Measurements from ENCODE around the gene AXIN2. TPM values are rescaled to one million over a fixed set of nuclear protein-coding genes. Genes with fewer than 3 reads are reported as not detected.

The AXIN2 gene
- total RNA-seq, 1 experiment from 2014 or later = 168 TPM

DNA sequence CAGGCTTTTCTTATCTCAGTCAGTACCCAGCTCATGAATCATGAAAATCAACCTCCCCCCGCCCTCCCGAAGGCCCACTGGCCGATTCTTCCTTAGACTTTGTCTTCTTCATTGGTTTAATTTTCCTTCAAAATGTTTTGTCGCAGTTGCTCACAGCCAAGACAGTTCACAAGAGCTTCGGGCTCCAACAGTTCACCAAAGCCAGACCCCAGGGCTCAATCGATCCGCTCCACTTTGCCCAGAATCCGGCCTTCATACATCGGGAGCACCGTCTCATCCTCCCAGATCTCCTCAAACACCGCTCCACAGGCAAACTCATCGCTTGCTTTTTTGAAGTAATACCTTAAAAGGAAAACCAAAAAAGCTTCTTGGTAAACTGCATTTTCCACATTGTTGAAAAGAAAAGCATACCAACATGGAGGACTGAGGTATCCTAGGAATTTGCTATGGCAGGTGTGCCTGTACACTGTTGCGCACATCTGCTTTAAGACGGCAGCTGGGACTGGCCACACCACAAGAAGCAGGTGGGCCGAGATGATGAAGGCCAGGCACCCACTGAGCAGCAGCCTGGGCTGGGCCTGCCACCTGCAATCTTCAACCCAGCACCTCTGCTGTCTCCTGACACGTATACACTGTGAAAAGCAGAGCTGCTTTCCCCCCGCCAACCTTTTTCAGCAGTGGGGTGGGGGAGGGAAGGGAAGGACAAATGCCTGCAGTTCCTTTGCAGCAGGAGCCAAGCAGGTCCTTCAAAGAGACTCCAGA, 31.5 kb downstream of the AXIN2 start:
- no peaks in the 10 kb centered on the region for H3K27me3 ChIP-seq (replicated peaks; ENCODE audit: control insufficient read depth, insufficient read depth, low read length)
- H3K9me3 Mint-ChIP-seq (ENCODE audit: unreplicated experiment) = no peaks in the 10 kb centered on the region
- peaks cover 98% of the 10 kb centered on the region for H3K36me3 Mint-ChIP-seq (ENCODE audit: insufficient read depth, unreplicated experiment)
- no peaks in the 10 kb centered on the region for H3K9me3 ChIP-seq
- H3K4me1 ChIP-seq = peaks cover 69% of the 10 kb centered on the region
- TF ChIP-seq, protein P1, sequence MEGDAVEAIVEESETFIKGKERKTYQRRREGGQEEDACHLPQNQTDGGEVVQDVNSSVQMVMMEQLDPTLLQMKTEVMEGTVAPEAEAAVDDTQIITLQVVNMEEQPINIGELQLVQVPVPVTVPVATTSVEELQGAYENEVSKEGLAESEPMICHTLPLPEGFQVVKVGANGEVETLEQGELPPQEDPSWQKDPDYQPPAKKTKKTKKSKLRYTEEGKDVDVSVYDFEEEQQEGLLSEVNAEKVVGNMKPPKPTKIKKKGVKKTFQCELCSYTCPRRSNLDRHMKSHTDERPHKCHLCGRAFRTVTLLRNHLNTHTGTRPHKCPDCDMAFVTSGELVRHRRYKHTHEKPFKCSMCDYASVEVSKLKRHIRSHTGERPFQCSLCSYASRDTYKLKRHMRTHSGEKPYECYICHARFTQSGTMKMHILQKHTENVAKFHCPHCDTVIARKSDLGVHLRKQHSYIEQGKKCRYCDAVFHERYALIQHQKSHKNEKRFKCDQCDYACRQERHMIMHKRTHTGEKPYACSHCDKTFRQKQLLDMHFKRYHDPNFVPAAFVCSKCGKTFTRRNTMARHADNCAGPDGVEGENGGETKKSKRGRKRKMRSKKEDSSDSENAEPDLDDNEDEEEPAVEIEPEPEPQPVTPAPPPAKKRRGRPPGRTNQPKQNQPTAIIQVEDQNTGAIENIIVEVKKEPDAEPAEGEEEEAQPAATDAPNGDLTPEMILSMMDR (IDR thresholded peaks at IDR 0.05; ENCODE audit: insufficient read depth in 1 of 2, low read depth in 1 of 2, low read length in 1 of 2, severe bottlenecking in 1 of 2, unreplicated experiment in 1 of 2) = no peak
- H3K27me3 Mint-ChIP-seq (ENCODE audit: insufficient read depth, unreplicated experiment) = no peaks in the 10 kb centered on the region
- H3K27ac Mint-ChIP-seq (ENCODE audit: unreplicated experiment) = peak overlapping the region; percentile 88
- intact Hi-C loops (cut with micrococcal nuclease; ENCODE audit: unreplicated experiment) = no loop called here
- H3K4me1 Mint-ChIP-seq (ENCODE audit: low read depth, unreplicated experiment) = peaks cover 51% of the 10 kb centered on the region
- no peak overlapping the region for H3K4me3 ChIP-seq (ENCODE audit: low read depth, low read length)
- ChIA-PET CTCF (interaction anchor here (0.5 kb wide), 1 partner anchor 753 kb away, joined by 4 read pairs; no protein-coding TSS in a partner anchor), POLR2A (interaction anchor here (1.0 kb wide), 1 partner anchor 9 kb away, joined by 5 read pairs; no protein-coding TSS in a partner anchor)
- peak; percentile 45 to 77 for DNase-seq
- H3K36me3 ChIP-seq (ENCODE audit: control insufficient read depth, insufficient read depth, low read length) = peaks cover 2% of the 10 kb centered on the region; the same call in 1 of the 2 replicates
- BruUV-seq (replicated peaks) = no TSS peak
- H3K4me3 Mint-ChIP-seq (ENCODE audit: unreplicated experiment) = peak overlapping the region; percentile 46

DNA sequence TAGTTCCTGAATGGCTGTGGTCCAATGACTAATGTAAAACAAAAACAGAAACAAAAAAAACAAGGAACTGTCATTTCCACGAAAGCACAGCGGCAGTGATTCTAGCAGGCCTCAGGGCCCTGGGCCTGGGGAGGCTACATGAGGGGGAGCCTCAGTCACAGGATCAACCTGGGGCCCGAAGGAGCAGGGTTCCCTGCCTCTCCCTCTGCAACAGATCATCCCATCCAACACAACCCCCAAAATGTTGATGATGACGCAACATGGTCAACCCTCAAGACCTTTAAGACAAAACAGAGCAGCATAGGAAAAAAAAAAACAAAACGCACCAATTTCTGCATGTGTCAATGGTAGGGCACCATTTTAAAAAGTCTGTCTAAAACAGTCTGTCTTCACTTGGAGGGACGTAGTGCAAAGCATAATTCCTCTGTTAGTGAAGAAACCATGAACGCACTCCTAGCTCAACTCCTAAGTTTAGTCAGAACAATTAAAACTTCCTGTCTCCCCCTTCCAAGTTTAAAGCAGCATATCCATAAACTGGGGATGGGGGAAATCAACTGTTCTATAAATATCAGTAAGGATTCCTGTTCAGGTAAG, 32.3 kb downstream of the AXIN2 start:
- Histone ChIP-seq H3K27me3 (replicated peaks; ENCODE audit: control insufficient read depth, insufficient read depth, low read length) (no peaks in the 10 kb centered on the region), H3K36me3 (ENCODE audit: control insufficient read depth, insufficient read depth, low read length) (peaks cover 2% of the 10 kb centered on the region; the same call in 1 of the 2 replicates), H3K9me3 (no peaks in the 10 kb centered on the region), H3K4me3 (ENCODE audit: low read depth, low read length) (no peak overlapping the region), H3K4me1 (peaks cover 69% of the 10 kb centered on the region)
- BruUV-seq (replicated peaks) = TSS peak; percentile 33
- ChIA-PET POLR2A (interaction anchor here (0.6 to 1.0 kb wide), 2 partner anchors 9 to 227 kb away, joined by 4 to 5 read pairs; no protein-coding TSS in a partner anchor), CTCF (interaction anchor here (0.5 kb wide), 1 partner anchor 752 kb away, joined by 4 read pairs; no protein-coding TSS in a partner anchor)
- no peak overlapping the region for H3K4me3 Mint-ChIP-seq (ENCODE audit: unreplicated experiment)
- no peak for DNase-seq
- peaks cover 57% of the 10 kb centered on the region for H3K4me1 Mint-ChIP-seq (ENCODE audit: low read depth, unreplicated experiment)
- TF ChIP-seq, protein P1 (IDR thresholded peaks at IDR 0.05; ENCODE audit: insufficient read depth in 1 of 2, low read depth in 1 of 2, low read length in 1 of 2, severe bottlenecking in 1 of 2, unreplicated experiment in 1 of 2) = no peak
- H3K27ac Mint-ChIP-seq (ENCODE audit: unreplicated experiment) = peak overlapping the region; percentile 88
- peaks cover 95% of the 10 kb centered on the region for H3K36me3 Mint-ChIP-seq (ENCODE audit: insufficient read depth, unreplicated experiment)
- no peaks in the 10 kb centered on the region for H3K9me3 Mint-ChIP-seq (ENCODE audit: unreplicated experiment)
- H3K27me3 Mint-ChIP-seq (ENCODE audit: insufficient read depth, unreplicated experiment) = no peaks in the 10 kb centered on the region
- intact Hi-C loops (cut with micrococcal nuclease; ENCODE audit: unreplicated experiment) = no loop called here

DNA sequence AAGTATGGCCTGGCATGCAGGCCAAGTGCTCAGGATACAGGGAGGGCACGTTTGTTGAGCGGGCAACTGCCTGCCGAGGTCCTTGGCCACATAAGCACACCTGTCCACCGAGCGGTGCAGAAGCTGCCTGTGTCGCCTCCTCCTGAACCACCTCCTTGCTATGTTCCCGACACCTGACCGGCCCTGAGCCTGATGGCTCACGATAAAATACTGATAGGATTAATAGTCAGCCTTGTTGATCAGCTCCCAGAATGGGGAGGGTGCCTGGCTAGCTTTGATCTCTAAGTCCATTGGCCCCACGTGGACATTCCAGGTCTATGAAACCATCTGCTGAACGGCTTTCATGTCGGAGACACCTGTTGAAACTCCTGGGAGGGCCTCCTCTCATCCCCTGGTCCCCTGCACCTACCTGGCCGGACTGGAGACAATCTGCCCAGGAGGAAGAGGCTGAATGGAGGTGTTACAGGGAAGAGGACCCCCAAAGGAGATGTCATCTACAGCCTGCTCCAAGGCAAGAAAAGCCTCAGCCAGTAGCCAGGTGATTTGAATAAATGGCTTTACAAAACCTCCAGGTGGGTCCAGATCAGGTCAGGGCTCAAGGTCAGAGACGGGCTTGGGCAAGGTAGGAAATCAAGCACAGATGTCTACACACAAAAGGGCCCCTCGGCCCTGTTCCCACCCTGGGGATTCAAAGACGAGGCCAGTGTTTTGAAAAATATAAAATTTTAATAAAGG, 33.4 kb downstream of the AXIN2 start:
- peaks cover 2% of the 10 kb centered on the region; the same call in 1 of the 2 replicates for H3K36me3 ChIP-seq (ENCODE audit: control insufficient read depth, insufficient read depth, low read length)
- Mint-ChIP-seq H3K4me1 (ENCODE audit: low read depth, unreplicated experiment) (peaks cover 50% of the 10 kb centered on the region), H3K4me3 (ENCODE audit: unreplicated experiment) (peak overlapping the region; percentile 19), H3K9me3 (ENCODE audit: unreplicated experiment) (no peaks in the 10 kb centered on the region), H3K27me3 (ENCODE audit: insufficient read depth, unreplicated experiment) (no peaks in the 10 kb centered on the region), H3K27ac (ENCODE audit: unreplicated experiment) (peak overlapping the region; percentile 86), H3K36me3 (ENCODE audit: insufficient read depth, unreplicated experiment) (peaks cover 84% of the 10 kb centered on the region)
- TF ChIP-seq, protein P1 (IDR thresholded peaks at IDR 0.05; ENCODE audit: insufficient read depth in 1 of 2, low read depth in 1 of 2, low read length in 1 of 2, severe bottlenecking in 1 of 2, unreplicated experiment in 1 of 2) = no peak
- CTCF ChIA-PET = no interaction called here
- H3K4me3 ChIP-seq (ENCODE audit: low read depth, low read length) = no peak overlapping the region
- peak; percentile 70 to 82 for DNase-seq
- intact Hi-C loops (cut with micrococcal nuclease; ENCODE audit: unreplicated experiment) = no loop called here
- POLR2A ChIA-PET = interaction anchor here (0.6 kb wide), 1 partner anchor 248 kb away, joined by 12 read pairs; no protein-coding TSS in a partner anchor
- H3K27me3 ChIP-seq (replicated peaks; ENCODE audit: control insufficient read depth, insufficient read depth, low read length) = no peaks in the 10 kb centered on the region
- H3K9me3 ChIP-seq = no peaks in the 10 kb centered on the region
- BruUV-seq (replicated peaks) = no TSS peak
- H3K4me1 ChIP-seq = peaks cover 65% of the 10 kb centered on the region
